ENCODE measurements around the gene KCNQ1OT1. TPM values are rescaled to one million over a fixed set of nuclear protein-coding genes. Genes with fewer than 3 reads are reported as not detected.

Gene KCNQ1OT1
- total and polyA plus RNA-seq, 7 donors, result 0.01 to 0.56 (median 0.30) TPM

- H3K4me3 ChIP-seq, result no peak overlapping the region
- intact Hi-C loops (cut with DNase I), result no loop called here
- DNase-seq (peak; percentile 10 to 49), ATAC-seq (no peak)
- H3K36me3 ChIP-seq (ENCODE audit: insufficient read depth in 1 of 2, low read depth in 1 of 2), result no peaks in the 10 kb centered on the region
- no peaks in the 10 kb centered on the region for H3K4me1 ChIP-seq
- no peaks in the 10 kb centered on the region for H3K27me3 ChIP-seq (ENCODE audit: insufficient read depth in 3 of 3, low read length in 2 of 3)
- 78 to 84% (median 79%) methylated on average over 31 to 32 of the region's 32 CpGs for WGBS, 3 donors
- H3K27ac ChIP-seq, result no peak overlapping the region
- no peak for TF ChIP-seq CTCF (IDR thresholded peaks at IDR 0.05)
- H3K9me3 ChIP-seq, result no peaks in the 10 kb centered on the region
Observed at GRCh38 chr11:2734181-2735052, 34.6 kb upstream of the KCNQ1OT1 start.

- H3K4me1 ChIP-seq, result no peaks in the 10 kb centered on the region
- no peak for ATAC-seq
Observed at GRCh38 chr11:2732940-2733628, 33.3 kb upstream of the KCNQ1OT1 start.

GRCh38 chr11:2732261-2732939 lies 32.6 kb upstream of the KCNQ1OT1 start:
- TF ChIP-seq CTCF (IDR thresholded peaks at IDR 0.05), result no peak
- no peaks in the 10 kb centered on the region for H3K36me3 ChIP-seq (ENCODE audit: insufficient read depth in 1 of 2, low read depth in 1 of 2)
- H3K27ac ChIP-seq, result no peak overlapping the region
- H3K9me3 ChIP-seq, result no peaks in the 10 kb centered on the region
- H3K4me3 ChIP-seq, result no peak overlapping the region
- ATAC-seq, result no peak
- no peaks in the 10 kb centered on the region for H3K4me1 ChIP-seq
- DNase-seq, result peak in 1 of 2 donors; percentile 30
- WGBS, 3 donors, result 95 to 98% (median 96%) methylated on average over 29 to 32 of the region's 32 CpGs
- intact Hi-C loops (cut with DNase I), result no loop called here
- H3K27me3 ChIP-seq (ENCODE audit: insufficient read depth in 3 of 3, low read length in 2 of 3), result no peaks in the 10 kb centered on the region

More at GRCh38 chr11:2732940-2733628, 33.3 kb upstream of the KCNQ1OT1 start:
- TF ChIP-seq CTCF (IDR thresholded peaks at IDR 0.05), result no peak
- Histone ChIP-seq H3K4me3 (no peak overlapping the region), H3K9me3 (no peaks in the 10 kb centered on the region), H3K36me3 (ENCODE audit: insufficient read depth in 1 of 2, low read depth in 1 of 2) (no peaks in the 10 kb centered on the region), H3K27ac (no peak overlapping the region), H3K27me3 (ENCODE audit: insufficient read depth in 3 of 3, low read length in 2 of 3) (no peaks in the 10 kb centered on the region)
- peak; percentile 6 to 39 for DNase-seq
- 87 to 92% (median 89%) methylated on average over 12 of the region's 12 CpGs for WGBS, 3 donors
- intact Hi-C loops (cut with DNase I), result no loop called here

GRCh38 chr11:2731130-2732125 lies 31.6 kb upstream of the KCNQ1OT1 start:
- Histone ChIP-seq H3K27me3 (ENCODE audit: insufficient read depth in 3 of 3, low read length in 2 of 3) (no peaks in the 10 kb centered on the region), H3K4me3 (no peak overlapping the region), H3K27ac (no peak overlapping the region), H3K4me1 (no peaks in the 10 kb centered on the region), H3K9me3 (no peaks in the 10 kb centered on the region), H3K36me3 (ENCODE audit: insufficient read depth in 1 of 2, low read depth in 1 of 2) (no peaks in the 10 kb centered on the region)
- ATAC-seq (no peak), DNase-seq (no peak)
- 88 to 92% (median 89%) methylated on average over 24 to 28 of the region's 28 CpGs for WGBS, 3 donors
- no peak for TF ChIP-seq CTCF (IDR thresholded peaks at IDR 0.05)
- intact Hi-C loops (cut with DNase I), result no loop called here

Measured in psoas muscle (tissue), 8 donors.